WTC11 (cell line): ENCODE data around the gene SGTA.

Experiments
- ATF3 ChIP-seq: sonication (generic); formaldehyde crosslinking; conservative IDR thresholded peaks from 2 replicates; pipeline ENCODE4 v1.8.1; 2022; ENCODE audit warnings: mild to moderate bottlenecking, missing genetic modification reagents
- ATF6 ChIP-seq: sonication (generic); formaldehyde crosslinking; IDR thresholded peaks from 2 replicates; pipeline ENCODE4 v1.8.1; 2023; ENCODE audit warnings: mild to moderate bottlenecking, missing genetic modification reagents
- CTCF ChIP-seq: fragments of 200-600 bp; IDR thresholded peaks from 2 replicates; pipeline ENCODE4 v1.8.0; 2022; ENCODE audit warnings: antibody characterized with exemption
- FOXK1 ChIP-seq: sonication (generic); formaldehyde crosslinking; IDR thresholded peaks from 2 replicates; pipeline ENCODE4 v1.8.0; 2022; ENCODE audit warnings: mild to moderate bottlenecking, moderate library complexity, missing genetic modification reagents
- FOXP4 ChIP-seq: sonication (generic); formaldehyde crosslinking; IDR thresholded peaks from 2 replicates; pipeline ENCODE4 v1.8.0; 2022; ENCODE audit warnings: mild to moderate bottlenecking, missing genetic modification reagents
- NFYB ChIP-seq: sonication (generic); formaldehyde crosslinking; conservative IDR thresholded peaks from 2 replicates; pipeline ENCODE4 v1.8.0; 2022; ENCODE audit warnings: low read depth, missing genetic modification reagents
- SMAD4 ChIP-seq: sonication (generic); formaldehyde crosslinking; IDR thresholded peaks from 2 replicates; pipeline ENCODE4 v1.8.0; 2022; ENCODE audit warnings: mild to moderate bottlenecking, missing genetic modification reagents
- USF1 ChIP-seq: sonication (generic); formaldehyde crosslinking; IDR thresholded peaks from 2 replicates; pipeline ENCODE4 v1.8.0; 2022; ENCODE audit warnings: mild to moderate bottlenecking, missing genetic modification reagents
- USF2 ChIP-seq: sonication (generic); formaldehyde crosslinking; IDR thresholded peaks from 2 replicates; pipeline ENCODE4 v1.8.1; 2023; ENCODE audit warnings: mild to moderate bottlenecking, missing genetic modification reagents, moderate library complexity
- ZNF121 ChIP-seq: sonication (generic); formaldehyde crosslinking; IDR thresholded peaks from 2 replicates; pipeline ENCODE4 v1.8.0; 2023; ENCODE audit warnings: missing genetic modification reagents
- ZSCAN18 ChIP-seq: fragments of 250-450 bp; sonication (Bioruptor Pico); IDR thresholded peaks from 2 replicates; pipeline ENCODE4 v2.1.2; 2022; ENCODE audit warnings: mild to moderate bottlenecking, moderate library complexity

- TF ChIP-seq ZNF121 (CRISPR knock-in tag) (no peak), SMAD4 (CRISPR knock-in tag) (no peak), USF1 (CRISPR knock-in tag) (no peak), CTCF (no peak), FOXP4 (CRISPR knock-in tag) (no peak), NFYB (CRISPR knock-in tag) (no peak), USF2 (CRISPR knock-in tag) (no peak), ZSCAN18 (no peak), ATF3 (CRISPR knock-in tag) (no peak), ATF6 (CRISPR knock-in tag) (no peak), FOXK1 (CRISPR knock-in tag) (no peak)
Observed at GRCh38 chr19:2769218-2769617, 13.9 kb downstream of the SGTA start.
